IMR-90 (cell line): Measurements from ENCODE around the gene MTCL1. TPM values are rescaled to one million over a fixed set of nuclear protein-coding genes. Genes with fewer than 3 reads are reported as not detected.

Experiments used
- ATAC-seq: fragments of 200-7000 bp; cut with Tn5 transposase; 2 replicates; pipeline ENCODE4 v1.9.1; 2020; ENCODE audit warnings: low read depth, mild to moderate bottlenecking, moderate library complexity
- BruUV-seq: library from RNA; stranded (reverse); fragments of 400-500 nt; replicated peaks from 2 replicates; lab custom pipeline; 2021; lab: Mats Ljungman, UMichigan
- CTCF ChIA-PET: fragments of 300-600 bp; formaldehyde crosslinking; extraction: SDS; loops from one replicate; lab custom pipeline; 2021; ENCODE audit warnings: antibody characterized with exemption; lab: Yijun Ruan, JAX
- POLR2A ChIA-PET: fragments of 300-600 bp; sonication (Branson Sonifier 250); formaldehyde crosslinking; loops from one replicate; lab custom pipeline; 2022; ENCODE audit warnings: antibody characterized with exemption; ENCODE audit not compliant: unreplicated experiment; lab: Charles Lee
- DNase-seq: peaks from one replicate; pipeline ENCODE4 v3.0.0; 2013
- H2AFZ ChIP-seq: replicated peaks from 2 replicates; pipeline ENCODE3; 2013; ENCODE audit warnings: low read length, mild to moderate bottlenecking; ENCODE audit not compliant: poor library complexity
- H2AK5ac ChIP-seq: 2 replicates; pipeline ENCODE4 v1.6.1; 2013; ENCODE audit warnings: low read depth, low read length, inconsistent platforms
- H2AK9ac ChIP-seq: replicated peaks from 2 replicates; pipeline ENCODE3; 2013; ENCODE audit warnings: mild to moderate bottlenecking, low read depth, low read length, moderate library complexity; ENCODE audit not compliant: poor library complexity
- H2BK120ac ChIP-seq: 2 replicates; pipeline ENCODE4 v1.6.1; 2013; ENCODE audit warnings: low read depth, low read length, inconsistent platforms
- H2BK15ac ChIP-seq: 3 replicates; pipeline ENCODE4 v1.6.1; 2013; ENCODE audit warnings: low read depth, low read length, inconsistent platforms
- H2BK20ac ChIP-seq: 2 replicates; pipeline ENCODE4 v1.6.1; 2013; ENCODE audit warnings: low read depth, mild to moderate bottlenecking, inconsistent platforms, low read length, moderate library complexity
- H2BK5ac ChIP-seq: 2 replicates; pipeline ENCODE4 v1.6.1; 2013; ENCODE audit warnings: mild to moderate bottlenecking, low read depth, low read length, inconsistent platforms; ENCODE audit not compliant: poor library complexity, severe bottlenecking
- H3K14ac ChIP-seq: replicated peaks from 2 replicates; pipeline ENCODE4 v1.6.1; 2013; ENCODE audit warnings: low read depth, low read length, inconsistent platforms
- H3K18ac ChIP-seq: 2 replicates; pipeline ENCODE4 v1.6.1; 2013; ENCODE audit warnings: low read depth, low read length, control low read depth
- H3K23ac ChIP-seq: 2 replicates; pipeline ENCODE4 v1.6.1; 2013; ENCODE audit warnings: low read depth, low read length, inconsistent platforms
- H3K27ac ChIP-seq: 2 replicates; pipeline ENCODE4 v1.5.1; 2013; ENCODE audit warnings: mild to moderate bottlenecking, control low read depth, low read length; ENCODE audit not compliant: insufficient read depth
- H3K27me3 ChIP-seq: 2 replicates; pipeline ENCODE4 v1.6.1; 2013; ENCODE audit warnings: low read length; ENCODE audit not compliant: control insufficient read depth, insufficient read depth
- H3K36me3 ChIP-seq: 2 replicates; pipeline ENCODE4 v1.6.1; 2013; ENCODE audit warnings: low read length, mixed read lengths; ENCODE audit not compliant: control insufficient read depth, insufficient read depth
- H3K4ac ChIP-seq: 2 replicates; pipeline ENCODE4 v1.6.1; 2013; ENCODE audit warnings: low read depth, low read length, inconsistent platforms
- H3K4me1 ChIP-seq: 2 replicates; pipeline ENCODE4 v1.6.1; 2013; ENCODE audit warnings: low read length, mixed read lengths; ENCODE audit not compliant: control insufficient read depth, insufficient read depth
- H3K4me2 ChIP-seq: 2 replicates; pipeline ENCODE4 v1.6.1; 2013; ENCODE audit warnings: low read depth, mild to moderate bottlenecking, control low read depth, low read length, moderate library complexity
- H3K4me3 ChIP-seq: 2 replicates; pipeline ENCODE4 v1.5.1; 2013; ENCODE audit warnings: low read depth, mild to moderate bottlenecking, control low read depth, low read length, moderate library complexity; ENCODE audit not compliant: insufficient read depth
- H3K56ac ChIP-seq: 2 replicates; pipeline ENCODE4 v1.6.1; 2013; ENCODE audit warnings: low read length, inconsistent platforms; ENCODE audit not compliant: insufficient read depth; ENCODE audit errors: extremely low read depth
- H3K79me1 ChIP-seq, 2 experiments: 2 replicates each; pipeline ENCODE4 v1.6.1; 2013; ENCODE audit warnings: low read length in 2 of 2, inconsistent platforms in 1 of 2, low read depth in 1 of 2
- H3K9ac ChIP-seq: 2 replicates; pipeline ENCODE4 v1.6.1; 2013; ENCODE audit warnings: low read depth, low read length, control low read depth
- H3K9me1 ChIP-seq: 2 replicates; pipeline ENCODE4 v1.6.1; 2013; ENCODE audit warnings: low read length, inconsistent platforms; ENCODE audit not compliant: insufficient read depth
- H3K9me3 ChIP-seq: 2 replicates; pipeline ENCODE4 v1.6.1; 2013; ENCODE audit warnings: low read length; ENCODE audit not compliant: control insufficient read depth, insufficient read depth
- H4K20me1 ChIP-seq: 2 replicates; pipeline ENCODE4 v1.6.1; 2013; ENCODE audit warnings: low read length, inconsistent platforms; ENCODE audit not compliant: insufficient read depth
- H4K5ac ChIP-seq: 2 replicates; pipeline ENCODE4 v1.6.1; 2013; ENCODE audit warnings: mild to moderate bottlenecking, low read depth, low read length, control low read depth
- H4K8ac ChIP-seq, 2 experiments: 2 replicates each; pipeline ENCODE4 v1.6.1; 2013; ENCODE audit warnings: low read depth in 2 of 2, low read length in 2 of 2, control low read depth in 1 of 2, inconsistent platforms in 1 of 2
- H4K91ac ChIP-seq: 2 replicates; pipeline ENCODE4 v1.6.1; 2013; ENCODE audit warnings: low read depth, low read length, inconsistent platforms; ENCODE audit not compliant: insufficient read depth
- BHLHE40 ChIP-seq: fragments of 150-350 bp; IDR thresholded peaks from 2 replicates; pipeline ENCODE4 v1.6.1; 2016; ENCODE audit warnings: mild to moderate bottlenecking, low read depth, low read length
- CEBPB ChIP-seq: IDR thresholded peaks from 2 replicates; pipeline ENCODE4 v1.6.1; 2012; ENCODE audit warnings: low read depth, low read length, improper control_type of control experiment
- CHD1 ChIP-seq: IDR thresholded peaks from 2 replicates; pipeline ENCODE4 v1.6.1; 2012; ENCODE audit warnings: low read depth, low read length, improper control_type of control experiment
- FOS ChIP-seq: fragments of 150-350 bp; IDR thresholded peaks from 2 replicates; pipeline ENCODE4 v1.6.1; 2016; ENCODE audit warnings: low read depth, low read length
- MAFK ChIP-seq: IDR thresholded peaks from 2 replicates; pipeline ENCODE4 v1.6.1; 2012; ENCODE audit warnings: low read depth, low read length, improper control_type of control experiment
- MAZ ChIP-seq: IDR thresholded peaks from 2 replicates; pipeline ENCODE4 v1.6.1; 2012; ENCODE audit warnings: low read depth, mild to moderate bottlenecking, low read length, improper control_type of control experiment, moderate library complexity, borderline replicate concordance
- MXI1 ChIP-seq: IDR thresholded peaks from 2 replicates; pipeline ENCODE4 v1.6.1; 2012; ENCODE audit warnings: low read depth, mild to moderate bottlenecking, low read length, moderate library complexity, borderline replicate concordance
- NFE2L2 ChIP-seq: fragments of 150-350 bp; IDR thresholded peaks from 2 replicates; pipeline ENCODE4 v1.6.1; 2016; ENCODE audit warnings: low read depth, mild to moderate bottlenecking, low read length
- POLR2A ChIP-seq: IDR thresholded peaks from 2 replicates; pipeline ENCODE4 v1.6.1; 2012; ENCODE audit warnings: mild to moderate bottlenecking, low read depth, low read length
- RAD21 ChIP-seq: IDR thresholded peaks from 2 replicates; pipeline ENCODE4 v1.6.1; 2012; ENCODE audit warnings: low read length, improper control_type of control experiment
- RCOR1 ChIP-seq: IDR thresholded peaks from 2 replicates; pipeline ENCODE4 v1.6.1; 2012; ENCODE audit warnings: mild to moderate bottlenecking, low read length, improper control_type of control experiment; ENCODE audit not compliant: insufficient replicate concordance
- RFX5 ChIP-seq: IDR thresholded peaks from 2 replicates; pipeline ENCODE4 v1.8.0; 2012; ENCODE audit warnings: low read depth, mild to moderate bottlenecking, low read length, moderate library complexity
- SMC3 ChIP-seq: fragments of 150-350 bp; IDR thresholded peaks from 2 replicates; pipeline ENCODE4 v1.6.1; 2016; ENCODE audit warnings: low read depth, mild to moderate bottlenecking, antibody characterized with exemption, low read length, moderate library complexity
- WGBS, 2 experiments: methylation state at CpG; one replicate each; pipeline versions ENCODE4 v1.1.5 to v1.1.7; 2013; ENCODE audit warnings: missing lambda C conversion rate in 2 of 2; ENCODE audit not compliant: insufficient read length in 1 of 2; ENCODE audit errors: extremely low coverage in 2 of 2; 5-methylcytosine and 5-hydroxymethylcytosine counted together
- dilution Hi-C: fragments of 300-500 bp; cut with HindIII; formaldehyde crosslinking; loops from one replicate; pipeline ENCODE4 v1.14.3; 2018; ENCODE audit warnings: low sequenced_read_pairs; ENCODE audit not compliant: unreplicated experiment
- in situ Hi-C: fragments of 300-500 bp; cut with MboI; formaldehyde crosslinking; loops from 3 replicates; pipeline ENCODE4 v1.14.3; 2019; ENCODE audit warnings: low sequenced_read_pairs, inconsistent platforms, mixed read lengths
- intact Hi-C: fragments of 100-400 bp; cut with micrococcal nuclease; formaldehyde crosslinking; loops from 2 replicates; pipeline ENCODE4 v1.10.0; 2022
- polyA plus RNA-seq, 3 experiments: library from polyadenylated mRNA; depleted of rRNA; stranded (reverse); fragments of >200 nt; gene quantifications; 2 replicates each; pipeline ENCODE4 v1.2.3, GENCODE V29; 2012; ENCODE audit warnings: low replicate concordance in 1 of 3
- total RNA-seq: library from RNA; depleted of rRNA; stranded (reverse); fragments of >200 nt; gene quantifications from 2 replicates; pipeline ENCODE4 v1.2.3, GENCODE V29; 2012
- TF ChIP-seq, protein P1 (sequence below): fragments of 150-350 bp; IDR thresholded peaks from 2 replicates; pipeline ENCODE4 v1.6.1; 2016; ENCODE audit warnings: low read depth, mild to moderate bottlenecking, low read length, moderate library complexity, borderline replicate concordance
- TF ChIP-seq, protein P2 (sequence below): fragments of 150-350 bp; IDR thresholded peaks from 2 replicates; pipeline ENCODE4 v1.6.1; 2017; ENCODE audit warnings: mild to moderate bottlenecking, antibody characterized with exemption, low read length, low read depth
- TF ChIP-seq, protein P3 (sequence below): conservative IDR thresholded peaks from 2 replicates; pipeline ENCODE4 v1.5.1; 2012; ENCODE audit warnings: mild to moderate bottlenecking, low read depth, low read length, improper control_type of control experiment

MTCL1 gene
- total and polyA plus RNA-seq, 2 of the 4 experiments (the other 2 are of a cell fraction) = 29.0 to 45.3 TPM

DNA sequence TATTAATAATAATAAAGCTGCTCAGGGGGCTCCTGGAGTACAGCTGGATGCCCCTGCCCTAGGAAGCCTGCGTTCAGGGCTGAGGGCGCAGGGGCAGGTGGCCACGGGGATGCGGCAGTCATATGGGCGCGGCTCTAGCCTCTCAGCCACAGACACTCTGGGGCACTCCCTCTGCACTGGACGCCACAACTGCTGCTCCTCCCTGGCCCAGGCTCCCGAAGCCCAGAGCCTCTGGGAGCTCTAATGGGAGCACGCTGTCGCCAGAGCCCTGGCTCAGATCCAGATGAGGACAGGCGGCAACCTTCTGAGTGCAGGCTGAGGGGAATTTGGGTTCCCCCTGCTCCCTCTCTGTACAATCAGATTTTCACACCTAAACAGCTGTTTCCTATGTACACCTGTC, 93.6 kb downstream of the MTCL1 start:
- H2BK20ac ChIP-seq = peak overlapping the region; percentile 99
- ChIA-PET POLR2A (interaction anchor here (1.3 kb wide), 1 partner anchor 10 kb away, joined by 4 read pairs; no protein-coding TSS in a partner anchor), CTCF (interaction anchor here (0.6 kb wide), 1 partner anchor 257 kb away, joined by 4 read pairs; no protein-coding TSS in a partner anchor)
- H4K91ac ChIP-seq = peak overlapping the region; percentile 95
- DNase-seq (no peak), ATAC-seq (no peak)
- no peak overlapping the region for H2AFZ ChIP-seq
- peak overlapping the region; percentile 26; the same call in 1 of the 2 replicates for H3K9ac ChIP-seq
- H3K56ac ChIP-seq = peak overlapping the region; percentile 96
- peaks cover 52% of the 10 kb centered on the region for H3K4me1 ChIP-seq
- 69% methylated on average over 6 of the region's 11 CpGs; no CpG with 5 or more reads in 1 of the 2 experiments for WGBS, 2 experiments
- in situ Hi-C loops (loop anchor here (5.0 kb wide), 1 partner anchor 92 kb away; the partner anchor contains the start of gene MTCL1), dilution Hi-C loops (no loop called here), intact Hi-C loops (no loop called here)
- H3K14ac ChIP-seq = peak overlapping the region; percentile 99
- H4K5ac ChIP-seq = peak overlapping the region; percentile 83
- TF ChIP-seq MAFK (no peak), MXI1 (no peak), BHLHE40 (no peak), RFX5 (no peak), RCOR1 (no peak), NFE2L2 (no peak), CEBPB (no peak), FOS (no peak), MAZ (no peak), POLR2A (no peak), RAD21 (no peak), CHD1 (no peak), SMC3 (no peak)
- TF ChIP-seq, protein P1, sequence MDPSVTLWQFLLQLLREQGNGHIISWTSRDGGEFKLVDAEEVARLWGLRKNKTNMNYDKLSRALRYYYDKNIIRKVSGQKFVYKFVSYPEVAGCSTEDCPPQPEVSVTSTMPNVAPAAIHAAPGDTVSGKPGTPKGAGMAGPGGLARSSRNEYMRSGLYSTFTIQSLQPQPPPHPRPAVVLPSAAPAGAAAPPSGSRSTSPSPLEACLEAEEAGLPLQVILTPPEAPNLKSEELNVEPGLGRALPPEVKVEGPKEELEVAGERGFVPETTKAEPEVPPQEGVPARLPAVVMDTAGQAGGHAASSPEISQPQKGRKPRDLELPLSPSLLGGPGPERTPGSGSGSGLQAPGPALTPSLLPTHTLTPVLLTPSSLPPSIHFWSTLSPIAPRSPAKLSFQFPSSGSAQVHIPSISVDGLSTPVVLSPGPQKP = no peak
- TF ChIP-seq, protein P2, sequence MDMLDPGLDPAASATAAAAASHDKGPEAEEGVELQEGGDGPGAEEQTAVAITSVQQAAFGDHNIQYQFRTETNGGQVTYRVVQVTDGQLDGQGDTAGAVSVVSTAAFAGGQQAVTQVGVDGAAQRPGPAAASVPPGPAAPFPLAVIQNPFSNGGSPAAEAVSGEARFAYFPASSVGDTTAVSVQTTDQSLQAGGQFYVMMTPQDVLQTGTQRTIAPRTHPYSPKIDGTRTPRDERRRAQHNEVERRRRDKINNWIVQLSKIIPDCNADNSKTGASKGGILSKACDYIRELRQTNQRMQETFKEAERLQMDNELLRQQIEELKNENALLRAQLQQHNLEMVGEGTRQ = no peak
- TF ChIP-seq, protein P3, sequence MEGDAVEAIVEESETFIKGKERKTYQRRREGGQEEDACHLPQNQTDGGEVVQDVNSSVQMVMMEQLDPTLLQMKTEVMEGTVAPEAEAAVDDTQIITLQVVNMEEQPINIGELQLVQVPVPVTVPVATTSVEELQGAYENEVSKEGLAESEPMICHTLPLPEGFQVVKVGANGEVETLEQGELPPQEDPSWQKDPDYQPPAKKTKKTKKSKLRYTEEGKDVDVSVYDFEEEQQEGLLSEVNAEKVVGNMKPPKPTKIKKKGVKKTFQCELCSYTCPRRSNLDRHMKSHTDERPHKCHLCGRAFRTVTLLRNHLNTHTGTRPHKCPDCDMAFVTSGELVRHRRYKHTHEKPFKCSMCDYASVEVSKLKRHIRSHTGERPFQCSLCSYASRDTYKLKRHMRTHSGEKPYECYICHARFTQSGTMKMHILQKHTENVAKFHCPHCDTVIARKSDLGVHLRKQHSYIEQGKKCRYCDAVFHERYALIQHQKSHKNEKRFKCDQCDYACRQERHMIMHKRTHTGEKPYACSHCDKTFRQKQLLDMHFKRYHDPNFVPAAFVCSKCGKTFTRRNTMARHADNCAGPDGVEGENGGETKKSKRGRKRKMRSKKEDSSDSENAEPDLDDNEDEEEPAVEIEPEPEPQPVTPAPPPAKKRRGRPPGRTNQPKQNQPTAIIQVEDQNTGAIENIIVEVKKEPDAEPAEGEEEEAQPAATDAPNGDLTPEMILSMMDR = no peak
- H2BK15ac ChIP-seq = peak overlapping the region; percentile 87
- H4K8ac ChIP-seq = peak overlapping the region; percentile 71 to 98
- no peak overlapping the region for H3K4me2 ChIP-seq
- H2BK120ac ChIP-seq = peak overlapping the region; percentile 99
- no TSS peak for BruUV-seq
- peaks cover 32 to 66% of the 10 kb centered on the region in 2 experiments for H3K79me1 ChIP-seq
- peak overlapping the region; percentile 63 for H2AK5ac ChIP-seq
- H3K4ac ChIP-seq = peak overlapping the region; percentile 100
- H3K27me3 ChIP-seq = no peaks in the 10 kb centered on the region
- H2BK5ac ChIP-seq = peak overlapping the region; percentile 96
- H3K9me1 ChIP-seq = peaks cover 43% of the 10 kb centered on the region
- no peaks in the 10 kb centered on the region for H3K9me3 ChIP-seq
- peak overlapping the region; percentile 95 for H3K27ac ChIP-seq
- H2AK9ac ChIP-seq = peak overlapping the region; percentile 48
- H3K4me3 ChIP-seq = no peak overlapping the region
- peak overlapping the region; percentile 98 for H3K23ac ChIP-seq
- no peaks in the 10 kb centered on the region for H4K20me1 ChIP-seq
- H3K36me3 ChIP-seq = peaks cover 31% of the 10 kb centered on the region
- H3K18ac ChIP-seq = peak overlapping the region; percentile 63
